GM15510 (cell line): ENCODE measurements around the gene CHRNA9.

Experiments
- POLR2A ChIP-seq: IDR thresholded peaks from 3 replicates; pipeline ENCODE4 v1.6.1; 2011; ENCODE audit warnings: borderline replicate concordance; ENCODE audit not compliant: insufficient read length; ENCODE audit errors: extremely low read depth

Gene CHRNA9

DNA sequence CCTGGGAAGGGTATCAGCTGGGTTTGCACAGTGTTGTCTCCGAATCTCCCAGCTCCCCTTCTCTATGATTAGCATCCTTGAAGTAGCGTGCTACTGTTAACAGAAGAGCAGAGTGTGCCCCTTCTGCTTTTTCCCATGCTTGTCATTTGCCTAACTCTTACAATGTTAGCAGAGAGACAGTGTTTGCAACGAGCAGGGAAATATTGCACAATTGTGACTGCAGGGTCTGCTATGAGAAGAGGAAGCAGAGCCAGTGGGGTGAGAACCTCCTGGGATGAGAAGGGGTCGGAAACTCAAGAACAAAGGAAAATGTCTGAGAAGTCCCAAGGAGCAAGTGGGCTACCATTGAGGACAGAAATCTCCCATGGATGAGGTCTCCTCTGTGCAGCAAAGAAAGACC, 7.8 kb upstream of the CHRNA9 start:
- no peak for TF ChIP-seq POLR2A

DNA sequence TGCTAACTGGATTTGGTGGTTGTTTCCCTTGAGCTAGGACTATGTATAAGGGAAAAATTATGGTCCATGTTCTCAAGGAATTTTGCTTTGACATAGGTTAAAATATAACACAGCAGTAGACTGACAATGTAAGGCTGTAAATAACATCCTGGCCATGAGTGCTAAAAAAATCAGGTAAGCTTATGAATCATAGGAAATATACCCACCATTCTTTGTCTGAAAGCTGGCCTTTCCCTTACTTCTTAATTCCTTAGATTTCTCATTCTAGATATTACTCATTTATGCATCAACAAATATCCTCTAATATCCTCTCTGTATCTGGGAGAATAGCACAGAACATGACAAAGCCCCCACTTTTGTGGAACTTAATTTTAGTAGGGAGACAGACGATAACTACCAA, 6.8 kb upstream of the CHRNA9 start:
- no peak for TF ChIP-seq POLR2A

GRCh38 chr4:40329805-40330204, 5.3 kb upstream of the CHRNA9 start:
- TF ChIP-seq POLR2A, result no peak

DNA sequence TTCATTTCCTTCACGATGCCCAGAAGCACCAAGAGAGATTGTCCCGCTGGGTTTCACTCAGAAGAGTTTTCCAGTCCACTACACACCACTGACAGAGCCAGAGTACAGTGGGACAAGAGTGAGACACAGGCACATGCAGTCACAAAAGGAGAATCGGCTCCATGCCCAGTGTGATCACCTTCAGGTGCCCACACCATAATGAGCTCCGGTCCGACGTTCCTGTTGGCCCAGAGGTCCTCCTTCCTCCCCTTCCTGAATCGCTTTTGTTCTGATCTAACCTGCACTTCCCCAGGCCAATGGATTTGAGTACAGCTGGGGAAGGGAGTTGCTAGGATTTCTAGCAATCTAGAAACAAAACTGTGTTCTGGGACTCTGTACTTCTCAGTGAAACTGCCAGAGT, 4.6 kb upstream of the CHRNA9 start:
- TF ChIP-seq POLR2A, result no peak

GRCh38 chr4:40331101-40331745, 3.9 kb upstream of the CHRNA9 start:
- TF ChIP-seq POLR2A, result no peak

- no peak for TF ChIP-seq POLR2A
These were observed 3.2 kb upstream of the CHRNA9 start for GRCh38 chr4:40331961-40332360.

DNA sequence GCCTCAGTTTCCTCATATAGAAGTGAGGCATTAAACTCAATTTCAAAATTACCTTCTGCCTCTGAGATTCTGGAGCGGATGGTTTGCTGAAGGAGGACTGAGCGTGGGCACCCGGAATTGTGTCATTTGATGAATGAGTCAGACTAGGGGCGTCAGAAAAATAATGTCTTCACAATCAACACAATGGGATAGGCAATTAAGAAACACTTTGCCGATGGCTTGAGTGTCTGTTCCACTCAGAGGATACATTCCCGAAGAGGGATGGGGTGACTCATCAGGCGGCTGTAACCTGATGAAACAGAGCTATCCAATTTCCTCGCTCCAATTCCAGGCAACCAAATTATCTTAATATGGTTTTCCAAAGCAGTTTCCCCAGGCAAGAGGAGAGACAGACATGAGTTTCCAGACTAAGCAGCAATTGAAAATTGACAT, 1.2 kb upstream of the CHRNA9 start:
- no peak for TF ChIP-seq POLR2A

- TF ChIP-seq POLR2A, result no peak
These were observed 377 bp downstream of the CHRNA9 start for GRCh38 chr4:40335525-40335894.

GRCh38 chr4:40337051-40337450, 1.9 kb downstream of the CHRNA9 start:
- TF ChIP-seq POLR2A, result no peak

DNA sequence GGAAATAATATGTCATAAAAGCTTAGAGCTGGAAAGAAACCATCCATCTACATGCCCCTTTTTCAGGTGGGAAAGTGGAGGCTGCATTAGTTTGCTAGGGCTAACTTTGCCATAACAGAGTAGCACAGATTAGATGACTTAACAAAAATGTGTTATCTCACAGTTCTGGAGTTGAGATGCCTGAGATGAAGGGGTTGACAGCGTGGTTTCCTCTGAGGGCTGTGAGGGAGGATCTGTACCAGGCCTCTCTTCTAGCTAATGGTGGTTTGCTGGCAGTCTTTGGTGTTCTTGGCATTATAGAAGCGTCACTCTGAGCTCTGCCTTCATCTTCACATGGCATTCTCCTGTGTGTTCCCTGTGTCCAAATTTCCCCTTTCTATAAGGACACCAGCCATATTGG, 2.4 kb downstream of the CHRNA9 start:
- TF ChIP-seq POLR2A, result no peak

DNA sequence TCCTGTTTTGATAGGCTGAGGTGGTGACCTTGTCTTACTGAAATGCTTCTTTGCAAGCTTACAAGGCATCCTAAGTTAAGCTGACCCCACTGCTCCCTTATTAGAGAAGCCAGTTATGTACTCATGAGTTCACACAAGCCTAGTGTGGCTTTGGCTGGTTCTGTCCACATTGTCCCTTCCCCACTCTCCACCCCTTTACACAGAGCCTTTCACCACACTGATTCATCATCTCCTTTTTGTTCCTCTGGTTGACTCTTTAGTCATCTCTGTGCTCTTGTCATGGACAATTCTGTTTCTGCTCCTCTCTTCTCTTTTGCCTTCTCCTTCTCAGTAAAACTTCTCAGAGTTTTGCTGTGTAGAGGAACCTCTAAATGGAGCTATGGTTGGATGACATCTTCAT, 4.9 kb downstream of the CHRNA9 start:
- no peak for TF ChIP-seq POLR2A

GRCh38 chr4:40347472-40347871, 12.3 kb downstream of the CHRNA9 start:
- no peak for TF ChIP-seq POLR2A

- TF ChIP-seq POLR2A, result no peak
These were observed 12.9 kb downstream of the CHRNA9 start for GRCh38 chr4:40348000-40348399.

DNA sequence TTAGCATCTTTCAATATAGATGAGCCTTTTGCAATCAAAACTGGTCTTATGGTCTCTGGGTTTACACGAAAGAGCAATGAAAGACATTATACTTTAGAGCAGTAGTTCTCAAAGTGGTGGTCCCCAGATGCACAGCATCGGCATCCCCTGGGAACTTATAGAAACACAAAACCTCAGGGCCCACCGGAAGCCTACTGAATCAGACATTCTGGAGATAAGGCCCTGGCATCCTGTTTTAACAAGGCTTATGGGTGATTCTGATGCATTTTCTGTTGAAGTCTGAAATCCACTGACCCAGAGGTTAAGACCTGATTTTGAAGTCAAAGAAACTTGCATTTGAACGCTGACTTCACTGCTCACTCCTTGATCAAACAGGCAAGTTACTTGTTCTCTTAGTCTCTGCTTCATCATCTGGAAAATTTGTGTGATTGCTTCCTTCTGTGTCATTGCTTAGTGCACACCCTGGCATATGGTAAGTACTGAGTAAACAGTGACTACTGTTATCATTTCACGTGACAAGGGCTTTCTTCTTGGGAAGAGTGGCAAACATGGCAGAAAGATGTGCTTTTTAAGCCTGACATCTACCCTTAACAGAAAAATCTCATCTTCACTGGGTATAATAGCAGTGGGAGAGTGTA, 14.5 kb downstream of the CHRNA9 start:
- no peak for TF ChIP-seq POLR2A

- TF ChIP-seq POLR2A, result no peak
These were observed 15.6 kb downstream of the CHRNA9 start for GRCh38 chr4:40350627-40351227.

- no peak for TF ChIP-seq POLR2A
These were observed 19.0 kb downstream of the CHRNA9 start for GRCh38 chr4:40354158-40354557.

GRCh38 chr4:40355131-40355530, 20.0 kb downstream of the CHRNA9 start:
- no peak for TF ChIP-seq POLR2A

DNA sequence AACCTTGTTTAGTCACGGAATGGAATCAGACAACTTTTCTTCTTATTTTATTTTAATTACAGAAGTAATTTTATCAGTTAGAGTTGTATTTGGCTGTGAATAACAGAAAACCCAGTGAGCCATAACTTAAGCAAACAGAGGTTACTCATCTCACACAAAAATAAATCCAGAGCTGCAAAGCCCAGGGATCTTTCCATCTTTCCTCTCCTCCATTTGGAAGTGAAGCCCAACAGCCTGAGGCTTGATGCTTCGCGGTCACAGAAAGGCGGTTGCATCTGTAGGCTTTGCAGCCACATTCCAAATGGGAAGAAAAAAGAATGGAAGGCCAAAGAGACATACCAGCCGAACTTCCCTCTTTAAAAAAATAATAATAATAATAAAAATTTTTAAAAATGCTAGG, 22.6 kb downstream of the CHRNA9 start:
- no peak for TF ChIP-seq POLR2A
